HG03025 (cell line): Measurements from ENCODE around the gene LRRC25.
"Not testable (repeated sequence)": the region's sequence is repeated elsewhere in the genome, so short reads cannot be mapped to it uniquely, and the experiment has no call there.

Experiments used
- ATAC-seq: cut with Tn5 transposase; IDR thresholded peaks from one replicate; pipeline ENCODE4 v1.9.1; 2021; ENCODE audit warnings: mild to moderate bottlenecking, moderate library complexity; ENCODE audit not compliant: unreplicated experiment, low FRiP score

LRRC25 gene

DNA sequence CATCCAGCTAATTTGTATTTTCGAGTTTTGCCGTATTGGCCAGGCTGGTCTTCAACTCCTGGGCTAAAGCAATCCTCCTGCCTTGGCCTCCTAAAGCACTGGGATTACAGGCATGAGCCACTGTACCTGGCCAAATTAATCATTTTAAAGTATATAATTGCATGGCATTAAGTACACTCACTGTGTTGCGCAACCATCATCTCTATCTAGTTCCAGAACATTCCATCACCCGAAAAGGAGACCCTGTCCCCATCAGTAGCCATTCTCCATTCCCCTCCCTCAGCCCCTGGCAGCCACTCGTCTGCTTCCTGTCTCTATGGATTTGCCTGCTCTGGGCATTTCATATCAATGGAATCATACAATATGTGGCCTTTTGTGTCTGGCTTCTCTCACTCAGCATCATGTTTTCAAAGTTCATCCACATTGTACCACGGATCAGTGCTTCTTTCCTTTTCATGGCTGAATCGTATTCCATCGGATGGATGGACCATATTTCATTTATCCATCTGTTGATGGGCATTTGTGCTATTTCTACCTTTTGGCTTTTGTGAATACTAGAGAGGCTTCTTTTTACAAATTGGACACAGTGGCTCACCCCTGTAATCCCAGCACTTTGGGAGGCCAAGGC is 43.9 kb downstream of the LRRC25 start:
- ATAC-seq = no peak

DNA sequence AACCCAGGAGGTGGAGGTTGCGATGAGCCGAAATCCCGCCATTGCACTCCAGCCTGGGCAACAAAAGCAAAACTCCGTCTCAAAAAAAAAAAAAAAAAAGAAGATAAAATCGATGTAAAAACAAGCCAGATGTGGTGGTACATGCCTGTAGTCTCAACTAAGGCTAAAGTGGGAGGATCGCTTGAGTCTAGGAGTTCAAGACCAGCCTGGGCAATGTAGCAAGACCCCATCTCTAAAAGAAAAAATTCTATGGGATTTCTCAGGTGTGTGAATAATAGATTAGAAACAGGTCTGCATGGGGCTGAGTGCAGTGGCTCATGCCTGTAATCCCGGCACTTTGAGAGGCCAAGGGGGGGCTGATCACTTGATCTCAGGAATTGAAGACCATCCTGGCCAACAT is 45.9 kb downstream of the LRRC25 start:
- no peak for ATAC-seq

DNA sequence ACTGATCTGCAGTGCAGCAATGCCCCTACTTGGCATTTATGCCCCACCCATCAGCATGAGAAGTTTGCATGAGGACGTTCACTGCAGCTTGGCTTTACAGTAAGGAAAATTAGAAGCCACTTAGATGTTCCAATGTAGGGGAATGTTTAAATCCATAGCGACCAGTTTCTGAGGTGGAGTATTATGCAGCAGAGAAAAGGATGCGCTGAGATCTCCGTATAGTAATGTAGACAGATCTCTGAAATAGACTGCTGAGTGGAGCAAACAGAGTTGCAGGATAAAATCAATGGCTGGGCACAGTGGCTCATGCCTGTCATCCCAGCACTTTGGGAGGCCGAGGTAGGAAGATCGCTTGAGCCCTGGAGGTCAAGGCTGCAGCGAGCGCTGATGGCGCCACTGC is 46.9 kb downstream of the LRRC25 start:
- no peak for ATAC-seq

DNA sequence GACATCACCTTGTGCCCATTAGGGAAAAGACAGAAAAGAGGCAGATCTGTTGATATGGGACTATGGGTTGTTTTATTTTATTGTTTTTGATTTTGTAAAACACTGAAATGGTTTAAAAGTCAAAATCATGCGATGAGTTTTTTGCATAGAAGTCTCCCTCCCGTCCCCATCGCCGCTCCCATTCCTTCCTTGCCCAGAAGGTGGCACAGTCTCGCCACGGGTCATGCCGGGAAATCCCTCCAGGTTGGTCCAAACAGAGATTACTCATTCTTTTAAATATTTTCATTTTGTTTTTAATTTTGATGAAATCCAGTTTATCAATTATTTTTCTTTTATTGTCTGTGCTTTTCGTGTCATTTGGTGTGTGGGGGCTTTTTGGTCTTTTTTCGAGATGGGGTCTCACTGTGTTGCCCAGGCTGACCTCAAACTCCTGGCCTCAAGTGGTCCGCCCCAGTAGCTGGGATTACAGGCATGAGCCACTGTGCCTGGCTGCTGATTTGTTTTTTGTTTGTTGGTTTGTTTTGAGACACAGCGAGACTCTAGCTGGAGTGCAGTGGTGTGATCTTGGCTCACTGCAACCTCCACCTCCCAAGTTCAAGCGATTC is 47.8 kb downstream of the LRRC25 start:
- ATAC-seq = no peak

DNA sequence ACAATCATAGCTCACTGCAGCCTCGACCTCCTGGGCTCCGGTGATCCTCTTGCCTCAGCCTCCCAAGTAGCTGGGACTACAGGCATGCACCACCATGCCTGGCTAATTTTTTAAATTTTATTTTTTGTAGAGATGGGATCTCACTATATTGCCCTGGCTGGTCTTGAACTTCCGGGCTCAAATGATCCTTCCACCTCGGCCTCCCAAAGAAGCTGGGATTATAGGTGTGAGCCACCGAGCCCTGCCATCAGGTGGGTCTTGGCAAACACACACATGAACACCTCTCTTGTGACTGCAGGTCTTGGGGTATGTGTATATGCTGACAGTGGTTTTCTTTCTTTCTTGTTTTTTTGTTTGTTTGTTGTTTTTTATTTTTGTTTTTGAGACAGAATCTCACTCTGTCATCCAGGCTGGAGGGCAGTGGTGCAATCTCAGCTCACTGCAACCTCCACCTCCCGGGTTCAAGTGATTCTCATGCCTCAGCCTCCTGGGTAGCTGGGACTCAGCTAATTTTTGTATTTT is 48.5 kb downstream of the LRRC25 start:
- ATAC-seq = not testable (repeated sequence)

DNA sequence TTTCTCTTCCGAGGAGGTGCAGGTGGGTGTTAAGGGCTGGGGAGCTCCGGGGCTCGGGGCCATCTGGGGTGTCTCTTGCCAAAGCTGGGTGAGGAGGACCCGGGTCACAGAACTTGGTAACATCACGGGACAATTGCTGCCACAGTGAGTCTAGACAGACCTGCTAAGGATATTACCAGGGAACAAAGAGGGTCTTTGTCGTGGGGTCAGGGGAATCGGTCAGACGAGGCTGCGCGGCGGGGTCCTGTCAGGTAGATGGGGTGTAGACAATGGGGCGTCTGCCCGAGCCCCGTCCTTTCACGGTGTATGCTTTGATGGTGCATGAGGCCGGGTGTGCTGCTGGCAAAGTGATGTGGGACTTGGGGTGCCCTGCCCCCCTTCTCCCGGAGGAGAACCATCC is 49.3 kb downstream of the LRRC25 start:
- no peak for ATAC-seq

DNA sequence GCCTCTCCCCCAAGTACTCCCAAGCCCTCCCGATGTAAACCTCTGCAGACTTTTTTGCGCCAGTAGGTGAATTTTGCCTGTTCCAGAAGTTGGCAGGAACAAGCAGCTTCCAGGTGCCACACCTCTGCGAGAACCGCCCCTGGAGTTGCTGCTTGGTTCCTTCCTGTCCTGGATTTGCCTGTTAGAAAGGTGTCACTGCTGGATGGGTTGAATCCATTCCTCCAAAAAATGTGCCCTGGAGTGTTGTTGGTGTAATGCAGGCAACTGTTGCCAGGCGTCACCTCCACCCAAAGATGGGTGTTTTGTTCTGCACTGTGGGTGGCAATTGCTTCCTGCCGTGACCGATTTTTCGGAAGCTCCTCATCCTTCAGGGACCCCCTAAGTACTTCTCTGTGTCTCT is 51.3 kb downstream of the LRRC25 start:
- ATAC-seq = no peak

DNA sequence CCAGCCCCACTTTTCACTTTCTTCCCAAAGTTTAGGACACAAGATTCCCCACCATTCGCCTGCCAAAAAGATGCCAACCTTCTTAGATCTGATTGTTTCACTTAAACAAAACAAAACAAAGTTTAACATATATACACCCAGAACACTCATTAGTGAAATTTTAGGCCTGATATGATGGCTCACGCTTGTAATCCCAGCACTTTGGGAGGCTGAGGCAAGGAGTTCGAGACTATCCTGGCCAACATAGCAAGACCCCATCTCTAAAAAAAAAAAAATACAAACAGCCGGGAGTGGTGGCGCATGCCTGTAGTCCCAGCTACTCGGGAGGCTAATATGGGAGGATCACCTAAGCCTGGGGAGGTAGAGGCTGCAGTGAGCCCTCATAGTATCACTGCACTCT is 52.1 kb downstream of the LRRC25 start:
- no peak for ATAC-seq

DNA sequence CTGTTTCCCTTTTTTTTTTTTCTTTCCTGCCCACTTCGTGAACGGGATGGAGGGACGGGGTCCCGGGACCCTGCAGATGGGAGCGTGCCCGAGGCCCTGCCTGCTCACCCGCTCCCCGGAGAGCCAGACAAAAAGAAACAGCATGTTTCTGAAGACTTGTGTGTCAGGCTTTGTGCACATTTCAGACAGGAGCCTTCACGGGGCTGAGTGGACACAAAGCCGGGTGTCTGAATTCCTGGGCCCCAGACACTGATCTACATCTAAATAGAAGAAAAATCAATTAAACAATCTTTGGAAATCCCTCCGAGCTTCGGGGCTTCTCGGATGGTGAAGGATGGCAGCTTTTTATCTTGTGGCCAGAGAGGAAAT is 52.9 kb downstream of the LRRC25 start:
- no peak for ATAC-seq

DNA sequence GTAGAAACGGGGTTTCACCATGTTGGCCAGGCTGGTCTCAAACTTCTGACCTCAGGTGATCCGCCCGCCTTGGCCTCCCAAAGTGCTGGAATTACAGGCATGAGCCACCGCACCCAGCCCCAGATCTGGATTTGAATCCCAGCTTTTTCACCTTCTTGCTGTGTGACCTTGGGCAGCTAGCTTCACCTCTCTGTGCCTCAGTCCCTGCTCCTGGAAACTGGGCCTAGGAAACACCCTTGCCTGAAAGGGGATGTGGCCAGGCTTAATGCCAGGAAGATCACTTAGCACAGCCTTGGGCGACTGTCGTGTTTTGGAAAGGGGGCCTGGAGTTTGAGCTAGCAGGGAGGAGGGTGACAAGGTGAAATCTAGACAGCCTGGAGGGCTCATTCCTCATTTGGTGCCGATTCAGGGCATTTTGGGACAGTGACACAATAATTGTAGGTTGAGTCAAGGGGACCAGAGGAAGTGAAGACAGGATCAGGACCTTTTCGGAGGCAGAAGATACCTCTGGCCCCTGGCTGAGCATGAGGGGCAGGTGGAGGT is 55.3 kb downstream of the LRRC25 start:
- no peak for ATAC-seq
